ENCODE results near the gene COL1A1.
A peak's percentile ranks its signal among the peaks of the same experiment; 100 is the strongest.

The COL1A1 gene

GRCh38 chr17:50144355-50144754 is 57.1 kb downstream of the COL1A1 start:
- no peak for DNase-seq (ENCODE audit: low read depth, low spot score)

GRCh38 chr17:50143461-50144176 is 57.8 kb downstream of the COL1A1 start:
- DNase-seq (ENCODE audit: low read depth, low spot score), result no peak

GRCh38 chr17:50141745-50142110 is 59.7 kb downstream of the COL1A1 start:
- no peak for DNase-seq (ENCODE audit: low read depth, low spot score)

GRCh38 chr17:50141026-50141744 is 60.2 kb downstream of the COL1A1 start:
- no peak for DNase-seq (ENCODE audit: low read depth, low spot score)

GRCh38 chr17:50139950-50140885 is 61.2 kb downstream of the COL1A1 start:
- peak; percentile 70 for DNase-seq (ENCODE audit: low read depth, low spot score)

- no peak for DNase-seq (ENCODE audit: low read depth, low spot score)
These were observed 62.1 kb downstream of the COL1A1 start for GRCh38 chr17:50139185-50139783.

DNA sequence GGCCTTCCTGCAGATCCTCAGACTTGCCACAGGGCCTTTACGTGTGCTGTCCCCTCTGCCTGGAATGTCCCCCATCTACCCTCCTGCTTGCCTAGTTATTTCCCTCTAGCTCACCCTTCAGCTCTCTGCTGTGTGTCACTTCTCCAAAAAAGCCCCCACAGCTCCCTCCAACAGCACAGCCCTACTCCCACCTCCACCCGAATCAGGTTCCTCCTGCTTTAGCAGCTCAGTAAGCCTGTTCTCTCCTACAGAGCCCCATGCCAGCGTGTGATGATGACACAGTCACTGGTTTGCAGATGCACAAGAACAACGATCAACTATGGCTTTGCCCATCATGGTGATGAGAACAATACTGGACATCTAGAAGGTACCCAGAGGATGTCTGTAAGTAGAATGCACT is 64.4 kb downstream of the COL1A1 start:
- no peak for DNase-seq (ENCODE audit: low read depth, low spot score)

- no peak for DNase-seq (ENCODE audit: low read depth, low spot score)
These were observed 65.2 kb downstream of the COL1A1 start for GRCh38 chr17:50136096-50136687.

GRCh38 chr17:50135316-50136095 is 65.9 kb downstream of the COL1A1 start:
- no peak for DNase-seq (ENCODE audit: low read depth, low spot score)

- DNase-seq (ENCODE audit: low read depth, low spot score), result no peak
These were observed 67.0 kb downstream of the COL1A1 start for GRCh38 chr17:50134206-50135110.

DNA sequence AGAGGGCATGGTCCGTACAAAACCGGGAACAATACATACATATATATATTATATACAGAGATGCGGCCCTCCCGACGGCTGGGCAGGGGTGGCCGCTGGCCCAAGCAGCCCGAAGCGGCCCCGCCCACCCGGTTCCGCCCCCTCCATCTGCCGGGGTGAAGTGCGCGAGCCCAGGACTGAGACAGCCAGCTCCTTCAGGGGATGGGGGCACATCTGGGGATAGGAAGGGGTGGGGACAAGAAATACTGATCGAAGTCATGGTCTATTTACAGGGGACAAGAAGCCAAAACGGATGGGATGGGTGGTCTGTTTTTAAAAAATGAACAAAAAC is 67.7 kb downstream of the COL1A1 start:
- no peak for DNase-seq (ENCODE audit: low read depth, low spot score)
